GM19455 (cell line): ENCODE measurements around the gene TRIP10.

Experiments used
- ATAC-seq: cut with Tn5 transposase; IDR thresholded peaks from one replicate; pipeline ENCODE4 v1.9.1; 2021; ENCODE audit not compliant: unreplicated experiment

TRIP10 gene

DNA sequence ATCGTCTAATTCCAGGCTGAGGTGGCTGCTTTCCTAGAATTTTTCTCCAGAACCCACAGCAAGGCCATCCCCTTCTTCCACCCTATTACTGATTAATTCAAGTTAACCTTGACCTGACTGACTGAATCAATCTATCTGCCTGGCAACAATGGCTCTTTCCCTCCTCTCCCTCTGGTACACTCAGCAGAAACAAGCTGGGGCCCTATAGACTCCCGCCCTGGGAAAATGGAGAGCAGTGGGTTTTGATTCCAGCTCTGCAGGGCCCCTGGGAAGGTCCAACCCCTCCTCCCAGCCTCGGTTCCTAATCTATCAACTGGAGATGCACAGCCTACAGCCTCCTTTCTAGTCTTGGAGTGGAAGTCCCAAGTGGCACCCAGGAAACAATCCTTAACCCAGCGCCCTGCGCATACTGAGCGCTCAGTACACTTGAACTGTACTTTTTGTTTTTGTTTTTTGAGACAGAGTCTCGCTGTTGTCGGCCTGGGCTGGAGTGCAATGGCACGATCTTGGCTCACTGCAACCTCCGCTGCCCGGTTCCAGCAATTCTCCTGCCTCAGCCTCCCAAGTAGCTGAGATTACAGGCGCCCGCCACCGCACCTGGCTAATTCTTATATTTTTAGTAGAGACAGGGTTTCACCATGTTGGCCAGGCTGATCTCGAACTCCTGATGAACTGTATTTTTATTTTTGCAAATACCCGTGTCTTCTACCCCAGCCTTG is 13.8 kb upstream of the TRIP10 start:
- no peak for ATAC-seq

DNA sequence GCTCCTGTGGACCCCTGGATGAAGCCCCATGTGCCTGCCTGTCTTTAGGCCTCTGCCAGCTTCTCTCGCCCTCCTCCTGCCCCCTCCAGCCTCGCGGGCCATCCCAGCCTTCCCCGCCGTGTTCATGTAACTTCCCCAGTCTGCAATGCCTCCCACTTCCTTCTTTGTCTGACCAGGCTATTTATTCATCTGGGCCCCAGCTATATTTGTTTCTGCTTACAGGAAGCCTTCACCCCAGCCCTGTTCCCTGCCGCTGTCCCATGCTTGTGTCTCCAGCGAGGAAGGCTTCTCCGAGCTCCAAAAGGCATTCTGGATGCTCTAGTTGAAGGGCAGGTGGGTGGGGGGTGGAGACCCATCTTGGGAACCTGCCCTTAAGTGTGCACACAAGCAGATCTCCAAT is 11.1 kb upstream of the TRIP10 start:
- no peak for ATAC-seq

DNA sequence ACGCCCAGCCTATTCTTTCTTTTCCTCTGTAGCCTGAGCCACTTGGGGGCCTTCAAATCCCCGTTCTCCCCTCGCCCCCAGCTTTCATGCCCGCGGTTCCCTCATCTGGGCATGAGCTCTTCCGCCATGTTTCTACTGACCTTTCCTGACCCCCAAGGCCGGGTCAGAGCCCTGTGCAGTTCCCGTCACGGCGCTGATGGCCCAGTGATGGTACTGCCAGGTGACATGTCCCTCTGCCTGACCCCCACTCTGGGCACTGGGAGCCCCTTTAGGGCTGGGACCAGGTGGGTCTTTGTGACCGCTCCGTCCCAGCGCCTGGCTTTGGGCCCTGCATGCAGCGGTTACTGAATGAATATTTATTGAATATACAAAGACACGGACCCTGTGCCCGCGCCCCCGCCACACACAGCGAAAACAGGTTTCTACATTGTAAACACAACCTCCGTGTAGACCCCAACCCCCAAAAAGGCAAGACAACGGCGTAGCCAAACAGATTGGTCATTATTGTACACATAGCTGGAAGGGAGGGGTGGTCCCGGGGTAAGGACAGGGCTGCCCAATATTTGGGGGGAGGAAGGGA is 9.8 kb upstream of the TRIP10 start:
- no peak for ATAC-seq

DNA sequence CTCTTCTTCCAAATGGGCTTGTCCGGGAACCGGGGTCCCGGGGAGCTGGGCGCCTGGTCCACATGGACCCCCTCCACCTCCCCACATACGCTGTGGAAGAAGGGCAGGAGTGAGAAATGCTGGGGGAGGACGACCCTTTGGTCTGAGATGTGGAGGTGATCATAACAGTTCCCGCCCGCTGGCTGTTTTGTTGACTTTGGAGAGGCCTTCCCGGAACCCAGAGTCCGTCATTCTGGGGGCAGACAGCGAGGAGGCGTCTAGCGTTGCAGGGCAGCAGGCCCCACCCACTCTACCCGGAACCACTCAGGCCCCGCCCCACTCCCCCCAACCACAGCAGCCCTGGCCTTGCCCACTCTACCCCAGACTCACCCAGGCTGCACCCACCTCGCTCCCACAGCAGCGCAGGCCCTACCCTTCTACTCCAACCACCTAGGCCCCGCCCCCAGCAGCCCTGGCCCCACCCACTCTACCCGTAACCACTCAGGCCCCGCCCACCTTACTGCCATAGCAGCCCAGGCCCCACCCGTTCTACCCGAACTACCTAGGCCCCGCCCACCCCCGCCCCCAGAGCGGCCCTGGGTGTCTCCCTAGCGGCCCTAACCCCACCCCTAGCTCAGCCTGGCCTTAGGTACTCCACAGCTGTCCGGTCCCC is 9.2 kb upstream of the TRIP10 start:
- ATAC-seq, result no peak

DNA sequence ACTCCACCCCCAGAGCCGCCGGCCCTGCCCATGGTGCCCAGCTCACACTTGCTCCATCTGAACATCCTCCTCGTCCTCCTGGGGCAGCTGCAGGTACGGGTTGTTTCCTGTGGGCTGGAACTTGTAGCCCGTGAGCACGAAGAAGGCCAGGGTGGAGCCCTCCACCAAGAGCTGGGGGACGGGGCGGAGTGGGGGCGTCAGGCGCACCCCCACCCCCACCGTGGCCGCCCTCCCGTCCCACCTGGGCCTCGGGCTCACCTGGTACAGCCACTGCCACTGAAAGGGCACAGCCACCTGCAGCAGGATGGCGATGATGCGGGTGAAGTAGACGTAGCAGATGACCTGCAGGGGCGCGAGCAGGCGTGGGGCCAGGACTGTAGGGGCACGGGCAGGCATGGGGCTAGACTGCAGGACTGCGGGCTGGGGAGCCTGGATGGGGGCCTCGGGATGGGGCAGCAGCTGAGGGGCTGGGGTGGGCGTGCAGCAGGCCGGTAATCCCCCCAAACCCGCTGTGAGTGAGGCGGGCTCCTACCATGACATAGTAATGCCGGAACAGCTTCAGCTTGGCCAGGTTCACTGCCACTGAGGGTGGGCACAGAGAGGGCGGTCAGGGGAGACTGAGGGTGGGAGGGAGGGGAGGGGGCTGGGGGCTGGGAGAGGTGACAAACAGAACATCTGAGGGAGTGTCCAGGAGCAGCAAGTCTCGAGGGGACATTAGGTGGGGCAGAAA is 8.4 kb upstream of the TRIP10 start:
- no peak for ATAC-seq

DNA sequence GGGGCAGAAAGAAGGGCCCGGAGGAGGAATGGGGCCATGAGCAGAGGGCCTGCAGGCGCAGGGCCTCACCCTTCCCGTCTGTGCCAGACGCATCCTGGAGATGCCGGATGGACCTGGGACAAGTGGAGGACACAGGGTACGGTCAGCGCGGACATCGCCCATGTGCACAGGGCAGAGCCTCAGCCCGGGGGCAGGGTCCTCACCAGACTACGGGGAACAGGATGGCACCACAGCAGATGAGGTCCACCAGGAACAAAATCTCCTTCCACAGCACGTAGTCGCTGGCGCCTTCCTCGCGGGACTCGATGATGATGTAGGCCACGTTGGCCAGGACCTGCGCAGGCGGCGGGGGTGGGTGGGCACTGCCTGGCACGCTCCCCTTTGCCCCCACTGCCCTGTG is 7.7 kb upstream of the TRIP10 start:
- no peak for ATAC-seq

DNA sequence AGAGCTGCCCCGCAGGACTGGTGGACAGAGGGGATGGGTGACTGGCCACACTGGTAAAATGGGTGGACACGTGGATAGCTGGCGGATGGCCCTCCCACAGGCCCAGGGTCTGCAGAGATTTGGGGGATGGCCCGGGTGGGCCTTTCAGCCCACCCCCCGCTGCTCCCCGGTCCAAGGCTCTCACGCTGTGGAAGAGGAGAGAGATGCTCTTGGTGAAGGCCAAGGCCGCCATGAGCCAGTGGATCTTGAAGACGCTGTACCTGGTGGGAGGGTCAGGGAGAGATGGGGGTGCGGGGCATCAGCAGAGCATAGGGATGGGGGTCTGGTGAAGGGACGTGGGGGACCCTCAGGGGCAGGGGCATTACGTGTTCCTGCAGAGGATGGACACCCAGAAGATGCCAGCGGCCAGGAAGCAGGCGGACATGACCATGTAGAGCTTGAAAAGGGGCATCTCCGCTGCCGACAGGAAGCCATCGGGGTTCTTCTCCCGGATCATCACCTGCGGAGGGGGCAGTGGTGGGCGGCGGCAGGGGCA is 6.6 kb upstream of the TRIP10 start:
- ATAC-seq, result no peak

DNA sequence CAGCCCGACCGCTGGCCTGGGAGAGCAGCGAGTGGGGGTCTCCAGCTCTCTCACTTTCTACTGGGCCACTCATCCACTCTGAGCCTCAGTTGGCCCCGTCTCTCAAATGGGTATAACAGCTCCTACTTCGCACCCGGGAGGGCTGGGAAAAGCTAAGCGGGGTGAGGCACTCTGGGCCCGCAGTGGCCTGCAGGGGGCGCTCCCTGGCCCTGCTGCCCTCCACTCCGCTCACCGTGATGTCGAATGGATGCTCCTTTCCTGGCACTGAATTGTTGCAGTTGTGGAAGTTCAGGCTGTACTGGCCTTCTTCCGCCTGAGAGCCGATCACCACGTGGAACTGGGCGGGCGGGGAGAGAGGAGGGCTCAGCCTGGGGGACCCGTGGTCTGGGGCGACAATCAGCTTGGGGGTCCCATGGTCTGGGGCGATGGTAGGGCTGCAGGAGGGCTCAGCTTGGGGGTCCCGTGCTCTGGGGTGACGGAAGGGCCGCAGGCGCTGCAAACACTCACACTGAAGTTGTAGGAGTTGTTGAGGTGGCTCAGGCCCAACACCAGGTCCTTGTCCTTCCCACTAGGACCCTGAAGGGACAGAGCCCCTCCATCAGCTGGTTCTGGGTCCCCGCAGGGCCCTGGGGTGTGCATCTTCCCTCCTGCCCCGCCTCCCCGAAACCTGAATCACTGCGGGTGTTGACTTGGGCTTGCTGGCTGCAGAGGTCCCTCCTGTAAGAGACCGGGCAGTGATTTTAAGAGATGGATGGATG is 6.0 kb upstream of the TRIP10 start:
- no peak for ATAC-seq

DNA sequence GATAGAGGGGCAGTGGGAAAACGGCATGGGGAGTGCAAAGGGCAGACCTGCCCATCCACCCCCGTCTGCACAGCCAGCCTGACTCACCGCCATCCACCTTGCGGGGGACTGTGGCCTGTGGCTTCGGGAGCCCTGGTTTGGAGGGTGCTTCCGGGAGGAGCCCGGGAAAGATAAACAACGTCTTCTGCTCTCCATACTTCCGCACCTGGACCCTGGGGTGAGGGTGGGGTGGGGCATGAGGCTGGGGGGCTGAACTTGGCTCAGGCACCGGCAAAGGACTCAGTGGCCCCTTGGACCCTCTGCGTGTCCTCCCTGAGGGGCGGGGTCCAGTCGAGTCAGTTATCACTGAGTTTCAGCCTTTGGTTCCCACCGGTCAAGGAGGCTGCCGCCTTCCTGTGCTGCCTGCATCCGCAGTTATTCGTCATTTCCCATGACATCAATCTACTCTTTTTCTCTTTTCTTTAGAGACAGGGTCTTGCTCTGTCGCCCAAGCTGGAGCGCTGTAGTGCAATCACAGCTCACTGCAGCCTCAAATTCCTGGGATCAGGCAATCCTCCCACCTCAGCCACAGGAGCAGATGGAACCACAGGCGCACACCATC is 5.3 kb upstream of the TRIP10 start:
- no peak for ATAC-seq

DNA sequence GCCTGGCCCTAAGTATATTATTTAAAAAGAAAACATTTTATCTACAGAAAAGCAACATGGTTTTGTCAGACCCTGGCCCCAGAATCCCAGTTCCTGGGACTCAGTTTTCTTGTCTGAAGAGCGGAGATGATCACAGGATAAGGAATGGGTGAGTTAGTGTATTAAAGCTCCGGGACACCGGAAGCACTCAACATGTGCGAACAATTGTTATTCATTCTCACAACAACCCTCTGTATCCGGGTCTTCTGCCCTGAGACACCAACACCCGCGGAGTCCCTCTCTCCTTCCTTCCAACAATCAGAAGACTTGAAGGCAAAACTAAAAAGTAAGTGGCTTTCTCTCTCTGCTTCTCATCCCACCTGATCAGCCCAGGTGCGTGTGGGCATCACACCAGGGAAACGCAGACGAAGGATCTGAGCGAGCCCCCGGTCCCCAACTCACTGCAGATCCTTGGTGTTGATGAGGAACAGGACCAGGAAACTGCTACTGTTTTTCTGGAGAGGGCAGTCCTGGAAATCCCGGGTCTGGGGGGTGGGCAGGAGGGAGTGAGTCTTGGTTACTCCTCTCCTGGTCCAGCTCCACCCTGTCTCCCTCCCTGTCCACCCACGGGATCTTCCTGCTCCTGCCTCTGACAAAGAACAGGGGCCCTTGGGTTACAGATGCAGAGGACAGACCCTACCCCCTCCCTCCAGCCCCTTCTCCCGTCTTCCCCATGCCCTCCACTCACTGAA is 4.1 kb upstream of the TRIP10 start:
- no peak for ATAC-seq

DNA sequence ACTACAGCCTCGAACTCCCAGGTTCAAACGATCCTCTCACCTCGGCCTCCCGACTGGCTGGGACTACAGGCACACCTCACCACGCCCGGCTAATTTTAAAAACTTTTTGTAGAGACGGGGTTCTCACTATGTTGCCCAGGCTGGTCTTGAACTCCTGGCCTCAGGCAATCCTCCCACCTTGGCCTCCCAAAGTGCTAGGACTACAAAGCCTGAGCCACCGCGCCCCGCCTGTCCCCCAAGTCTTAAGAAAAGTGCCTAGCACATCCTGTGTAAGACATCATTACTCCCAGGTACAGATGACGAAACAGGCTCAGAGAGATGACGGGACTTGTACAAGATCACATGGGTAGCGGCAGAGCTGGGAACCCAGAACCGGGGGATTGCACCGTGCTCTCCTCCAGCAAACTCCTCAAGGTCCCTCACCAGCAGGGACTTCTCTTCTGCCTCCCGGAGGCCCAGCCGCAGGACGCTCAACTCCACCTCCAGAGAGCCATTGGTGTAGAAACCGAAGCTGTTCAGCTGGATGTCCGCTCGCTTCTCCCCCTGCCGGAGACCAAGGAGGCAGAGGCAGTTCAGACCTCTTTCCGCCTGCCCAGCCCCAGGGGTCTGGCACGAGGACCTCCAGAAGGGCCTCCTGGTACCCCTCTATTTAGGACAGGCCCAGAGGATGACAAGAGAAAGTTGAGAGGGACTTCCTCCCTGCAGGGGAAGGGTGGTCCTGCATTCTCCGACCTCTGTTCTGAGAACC is 3.1 kb upstream of the TRIP10 start:
- ATAC-seq, result no peak

DNA sequence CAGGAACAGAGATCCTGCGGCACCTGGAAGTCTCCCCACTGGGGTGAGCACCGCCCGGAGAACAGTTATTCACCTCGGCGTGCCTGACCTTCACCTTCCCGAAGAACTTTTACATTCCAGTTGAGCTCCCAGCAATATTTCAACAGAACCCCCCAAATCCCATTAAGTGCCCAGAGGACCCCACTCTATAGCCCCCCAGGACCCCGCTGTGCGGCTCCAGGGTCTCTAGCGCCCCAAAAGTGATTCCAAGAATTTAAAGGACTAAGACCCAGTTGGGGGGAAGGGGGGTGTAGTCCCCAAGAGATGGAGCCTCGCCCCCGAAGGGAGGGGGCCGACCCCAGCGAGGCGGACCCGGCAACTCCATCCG is 2.6 kb upstream of the TRIP10 start:
- ATAC-seq, result no peak

DNA sequence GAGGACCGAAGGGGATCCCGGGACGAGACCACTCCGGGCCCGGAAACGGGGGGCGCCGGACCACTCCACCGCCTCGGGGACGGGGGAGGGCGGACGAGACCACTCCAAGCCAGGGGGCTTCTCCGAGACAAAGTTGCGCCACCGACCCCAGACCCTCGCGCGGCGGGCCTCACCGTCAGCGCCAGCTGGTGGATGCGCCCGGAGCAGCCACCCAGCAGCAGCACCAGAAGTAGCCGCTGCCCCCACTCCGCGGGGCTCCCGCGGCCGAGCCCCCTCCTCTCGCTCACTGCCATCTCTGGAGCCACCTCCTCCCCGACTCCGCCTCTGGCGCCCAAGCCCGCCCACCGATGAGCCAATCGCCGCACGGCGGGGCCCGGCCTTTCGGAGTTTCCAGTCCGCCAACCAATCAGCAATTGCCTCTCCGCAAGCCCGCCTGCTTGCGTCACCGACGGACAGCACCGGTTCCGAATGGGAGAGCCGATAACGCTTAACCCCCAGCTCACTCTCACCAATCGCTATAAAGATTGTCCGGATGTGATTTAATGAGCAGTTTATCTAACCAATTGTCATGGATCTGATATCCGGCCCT is 2.1 kb upstream of the TRIP10 start, which contains the start of gene GPR108:
Gene GPR108 (minus strand): TSS at position 297 of the 589 bp plus-strand sequence. CDS start 4 bp downstream, at position 293.
- ATAC-seq, result peak; percentile 51

DNA sequence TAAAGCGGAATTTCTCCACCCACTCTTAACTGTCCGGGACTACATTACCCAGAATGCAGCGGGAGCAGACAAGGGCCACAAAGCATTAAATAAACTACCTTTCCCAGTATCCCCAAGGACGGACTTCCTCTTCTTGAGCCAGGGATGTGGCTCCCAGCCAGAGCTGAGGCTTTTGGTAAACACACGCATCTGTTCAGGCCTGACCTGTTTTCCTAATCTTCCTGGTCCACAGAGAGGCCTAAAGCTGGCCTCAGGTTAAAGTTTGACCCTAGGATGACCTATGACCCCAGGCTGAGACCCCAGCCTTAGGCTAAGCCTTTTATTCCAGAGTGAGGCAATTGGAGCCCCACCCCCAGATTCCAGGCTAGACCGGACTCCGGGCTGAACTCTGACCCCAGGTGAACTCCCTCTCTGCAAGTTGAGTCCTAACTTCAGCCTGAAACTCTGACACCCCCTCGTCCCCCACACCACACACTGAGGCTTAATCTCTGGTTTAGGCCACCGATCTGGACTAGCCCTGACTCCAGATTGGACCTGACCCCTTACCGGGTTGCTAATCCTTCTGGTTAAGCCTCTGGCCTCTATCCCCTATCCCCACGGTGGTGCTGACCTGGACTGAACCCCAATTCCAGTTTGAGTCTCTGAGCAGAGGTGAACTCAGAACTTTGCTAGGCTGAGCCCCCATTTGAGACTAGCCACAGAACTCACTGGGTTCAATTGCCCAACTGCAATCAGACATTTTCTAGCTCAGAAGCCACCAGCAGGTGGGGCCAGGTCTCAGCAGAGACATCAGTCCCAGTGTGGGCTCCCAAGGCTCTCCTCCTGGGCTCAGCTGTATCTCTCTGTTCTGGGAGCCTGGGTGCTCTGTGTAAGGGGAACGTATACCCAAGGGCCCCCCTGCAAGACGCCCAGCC is 1.4 kb upstream of the TRIP10 start:
- no peak for ATAC-seq

DNA sequence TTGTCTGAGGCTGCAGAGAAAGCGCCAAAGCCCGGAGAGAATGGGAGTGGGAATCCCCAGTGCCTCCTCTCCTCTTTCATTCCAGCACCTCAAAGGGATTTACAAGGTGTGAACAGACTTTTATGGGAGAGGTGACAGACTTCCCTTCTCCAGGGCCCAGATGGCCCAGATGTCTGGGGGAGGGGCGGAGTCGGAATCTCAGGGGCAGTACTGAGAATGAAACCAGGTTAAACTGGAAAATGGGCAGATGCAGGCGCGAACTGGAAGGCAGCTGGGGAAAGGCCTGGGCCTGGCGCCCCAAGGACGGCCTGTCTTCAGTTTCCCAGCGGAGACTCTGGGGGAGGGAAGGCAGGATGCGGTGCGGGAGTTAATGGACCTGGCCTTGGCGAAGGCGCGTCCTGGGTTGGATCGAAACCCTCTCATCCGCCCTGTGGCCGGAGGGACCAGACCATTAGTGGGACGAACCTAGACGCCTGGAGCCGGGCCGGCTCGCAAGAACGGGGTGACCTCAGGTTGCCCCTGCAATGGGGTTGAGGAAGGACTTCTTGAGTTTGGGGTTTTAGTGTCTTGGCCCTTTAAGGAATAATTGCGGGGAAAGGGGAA is 592 bp upstream of the TRIP10 start:
- ATAC-seq, result no peak

DNA sequence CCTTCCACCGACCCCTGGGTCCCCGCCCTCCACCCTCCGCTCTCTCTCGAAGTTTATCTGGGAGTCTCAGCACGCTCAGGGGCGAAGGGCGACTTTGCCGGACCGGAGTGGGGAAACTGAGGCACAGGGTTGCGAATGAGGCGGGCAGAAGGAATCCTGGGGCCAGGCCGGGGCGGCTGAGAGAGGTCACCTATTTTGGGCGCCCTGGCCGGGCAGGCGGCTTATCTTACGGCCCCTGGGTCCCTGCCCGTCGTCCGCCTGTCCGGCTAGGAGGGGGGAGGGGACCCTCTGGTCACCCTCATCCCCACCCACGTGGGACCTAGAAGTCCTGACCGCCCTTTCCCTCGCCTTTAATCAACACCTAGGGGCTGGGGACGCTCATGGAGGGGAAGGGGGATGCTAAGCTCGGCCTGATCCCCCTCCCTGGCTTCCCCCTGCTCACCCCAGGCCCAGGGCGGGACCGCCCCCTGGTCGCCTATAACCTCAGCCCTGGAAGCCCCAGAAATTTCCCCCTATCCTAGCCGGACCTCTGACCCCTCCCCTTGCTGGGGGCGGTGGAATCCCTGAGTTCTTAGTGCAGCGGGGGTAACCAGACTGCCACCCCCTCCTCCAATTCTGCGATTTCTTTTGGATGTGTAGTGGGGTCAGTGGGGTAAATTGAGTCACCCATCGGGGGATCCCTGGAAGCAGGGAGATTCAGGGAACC is 556 bp downstream of the TRIP10 start:
- no peak for ATAC-seq
